GM23248 (cell line): ENCODE measurements around the gene ZNF768.

Experiments
- EZH2 ChIP-seq: fragments of 200-600 bp; sonication (generic); IDR thresholded peaks from 2 replicates; pipeline ENCODE4 v1.6.1; 2018; ENCODE audit warnings: antibody characterized with exemption, mild to moderate bottlenecking; ENCODE audit not compliant: insufficient read depth, poor library complexity, severe bottlenecking
- EZH2phosphoT487 ChIP-seq: fragments of 200-600 bp; sonication (generic); IDR thresholded peaks from 2 replicates; pipeline ENCODE4 v1.6.1; 2018; ENCODE audit warnings: antibody characterized with exemption, moderate library complexity, mild to moderate bottlenecking, low read depth; ENCODE audit not compliant: insufficient read depth

- TF ChIP-seq EZH2 (no peak), EZH2phosphoT487 (no peak)
Observed at GRCh38 chr16:30509081-30509765, 17.1 kb downstream of the ZNF768 start.
